EH (cell line): ENCODE measurements around the gene GJA4.
A peak's percentile ranks its signal among the peaks of the same experiment; 100 is the strongest.

ENCODE experiments used
- DNase-seq: peaks from one replicate; pipeline ENCODE4 v3.0.0-alpha.2; 2015; ENCODE audit warnings: low read depth

GJA4 gene

GRCh38 chr1:34792868-34793727 lies at the start of gene GJA4:
Gene GJA4 (plus strand): TSS chr1:34792999. CDS start chr1:34794214, 1,215 bp downstream.
- DNase-seq: no peak

DNA sequence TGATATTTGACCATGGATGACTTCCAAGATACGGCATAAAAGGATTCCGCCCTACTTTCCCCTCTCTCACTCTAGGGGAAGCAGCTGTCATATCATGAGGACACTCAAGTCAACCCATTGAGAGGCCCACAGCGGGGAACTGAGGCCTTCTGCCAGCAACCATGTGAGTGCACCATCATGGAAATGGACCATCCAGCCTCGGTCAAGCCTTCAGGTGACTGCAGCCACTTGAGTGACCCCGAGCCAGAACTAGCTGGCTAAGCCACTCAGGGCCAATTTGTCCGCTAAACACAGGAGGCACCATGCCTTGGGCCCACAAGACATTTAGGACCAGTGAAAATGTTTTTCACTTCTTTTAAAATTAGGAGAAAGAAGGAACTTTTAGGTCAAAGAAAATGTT lies 49.0 kb upstream of the GJA4 start:
- no peak for DNase-seq

- no peak for DNase-seq
Observed at GRCh38 chr1:34744851-34745250, 47.9 kb upstream of the GJA4 start.

DNA sequence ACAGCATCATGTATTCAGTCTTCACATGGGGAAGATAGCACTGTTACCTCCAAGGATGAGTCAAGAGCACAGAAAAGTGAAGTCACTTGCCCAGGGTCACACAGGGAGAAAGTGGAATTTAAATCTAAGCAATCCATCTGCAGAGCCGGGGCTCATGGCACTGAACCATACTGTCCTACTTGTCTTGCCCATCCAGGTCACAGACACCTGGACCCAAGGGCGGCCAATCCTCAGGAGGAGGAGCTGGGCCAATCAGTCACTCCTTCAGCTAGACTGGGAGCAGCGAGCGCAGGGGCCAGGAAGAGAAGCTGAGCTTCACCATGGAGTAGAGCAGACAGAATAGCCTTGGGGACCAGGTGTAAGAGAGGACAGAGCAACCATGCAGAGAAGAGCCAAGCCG lies 47.1 kb upstream of the GJA4 start:
- DNase-seq: no peak

DNA sequence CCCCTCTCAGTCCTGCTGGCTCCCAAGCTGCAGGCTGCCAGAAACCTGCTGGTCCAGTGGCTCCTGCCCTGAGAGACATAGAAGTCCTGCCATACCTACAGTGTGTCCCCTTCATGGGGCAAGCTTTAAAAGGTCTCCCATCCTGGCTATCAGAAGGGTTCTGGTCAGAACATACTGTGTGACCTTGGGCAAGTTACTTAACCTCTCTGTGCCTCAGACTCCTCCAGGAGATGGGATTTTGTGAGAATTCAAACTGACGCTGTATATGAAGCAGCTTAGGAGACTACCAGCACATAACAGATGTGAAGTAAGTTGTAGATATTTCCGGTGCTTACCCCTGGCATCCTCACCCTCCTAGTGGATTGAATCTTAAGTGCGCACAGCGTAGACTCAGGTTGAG lies 46.7 kb upstream of the GJA4 start:
- no peak for DNase-seq

- no peak for DNase-seq
Observed at GRCh38 chr1:34746785-34747637, 45.8 kb upstream of the GJA4 start.

- no peak for DNase-seq
Observed at GRCh38 chr1:34747638-34747941, 45.2 kb upstream of the GJA4 start.

DNA sequence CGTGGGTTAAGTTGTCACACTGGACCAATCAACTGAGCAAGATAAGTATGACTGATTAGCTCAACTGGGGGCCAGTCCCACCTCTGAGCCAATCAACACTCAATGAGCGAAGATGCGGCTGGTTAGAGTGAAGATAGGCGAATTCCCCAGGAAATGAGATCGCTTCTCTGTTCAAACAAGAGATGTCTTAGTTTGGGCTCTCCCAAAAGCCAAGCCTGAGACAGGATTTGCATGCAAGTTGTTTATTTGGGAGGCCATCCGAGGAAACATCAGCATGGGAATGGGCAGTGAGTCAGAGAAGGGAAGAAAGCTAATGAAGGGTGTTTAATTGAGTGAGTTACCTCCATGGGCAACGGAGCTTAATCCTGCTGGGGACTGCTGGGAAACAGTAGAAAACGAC lies 42.8 kb upstream of the GJA4 start:
- no peak for DNase-seq

DNA sequence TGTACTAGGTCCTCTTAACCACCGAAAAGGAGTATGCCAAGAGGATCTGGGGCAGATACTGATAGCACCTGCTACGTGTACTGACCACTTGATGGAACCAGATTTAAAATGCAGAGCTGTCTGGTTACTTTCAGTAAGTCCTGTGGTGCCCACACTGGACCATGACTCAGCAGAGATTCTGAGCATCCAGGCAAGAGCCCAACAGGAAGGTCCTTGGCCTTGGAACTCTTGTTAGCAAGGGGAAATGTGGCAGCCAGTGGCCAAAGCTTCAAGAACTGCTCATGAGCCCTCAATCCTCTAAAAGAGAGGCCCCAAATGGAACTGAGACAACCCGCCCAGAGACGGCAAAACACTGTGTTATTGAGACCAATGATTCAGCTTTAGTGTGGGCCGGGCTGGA lies 42.2 kb upstream of the GJA4 start:
- DNase-seq: no peak

DNA sequence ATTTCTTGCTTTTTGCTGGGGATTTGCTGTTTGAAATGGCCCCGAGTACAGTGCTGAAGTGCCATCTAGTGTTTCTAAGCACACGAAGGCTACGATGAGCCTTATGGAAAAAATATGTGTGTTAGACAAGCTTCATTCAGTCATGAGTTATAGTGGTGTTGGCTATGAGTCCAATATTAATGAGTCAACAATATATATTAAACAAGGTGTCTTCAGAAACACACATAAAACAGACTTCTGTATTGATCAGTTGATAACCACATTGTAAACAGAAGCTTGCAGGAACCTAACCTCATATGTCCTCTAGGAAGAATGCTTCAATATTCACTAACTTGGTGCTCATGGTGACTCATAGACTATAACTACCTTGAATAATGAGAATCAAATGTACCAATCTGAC lies 39.6 kb upstream of the GJA4 start:
- no peak for DNase-seq

DNA sequence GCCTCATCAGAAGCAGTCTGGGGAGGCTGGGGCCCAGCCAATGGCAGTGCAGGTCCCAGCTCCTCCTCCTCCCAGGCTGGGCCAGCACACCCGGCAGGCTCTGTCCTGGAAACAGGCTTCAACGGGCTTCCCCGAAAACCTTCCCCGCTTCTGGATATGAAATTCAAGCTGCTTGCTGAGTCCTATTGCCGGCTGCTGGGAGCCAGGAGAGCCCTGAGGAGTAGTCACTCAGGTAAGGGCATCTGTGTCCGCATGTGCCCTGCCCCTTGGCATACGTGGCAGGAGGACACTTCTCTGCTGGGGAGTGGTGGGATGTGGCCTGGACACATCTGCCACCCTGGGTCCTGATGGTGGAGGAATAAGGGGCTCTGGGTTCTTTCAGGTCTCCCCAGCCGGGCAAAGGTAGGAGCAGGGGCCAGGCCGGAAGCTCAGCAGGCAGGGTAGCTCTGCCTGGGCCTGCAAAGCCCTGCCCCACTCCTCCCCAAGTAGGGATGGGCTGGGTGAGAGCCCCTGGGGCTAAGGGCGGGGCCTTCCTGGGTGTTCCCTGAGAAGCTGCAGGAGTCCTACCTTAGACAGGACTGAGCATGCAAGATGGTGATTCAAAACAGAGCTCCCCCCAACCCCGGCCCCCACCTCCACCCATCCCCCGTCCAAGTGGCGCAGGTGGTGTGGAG lies 37.7 kb upstream of the GJA4 start, which contains the start of gene GJB5:
Gene GJB5 (plus strand): TSS at position 84 of the 674 bp plus-strand sequence. CDS start 2,284 bp downstream, outside the sequence.
- no peak for DNase-seq

- no peak for DNase-seq
Observed at GRCh38 chr1:34755961-34756360, 36.8 kb upstream of the GJA4 start.

DNA sequence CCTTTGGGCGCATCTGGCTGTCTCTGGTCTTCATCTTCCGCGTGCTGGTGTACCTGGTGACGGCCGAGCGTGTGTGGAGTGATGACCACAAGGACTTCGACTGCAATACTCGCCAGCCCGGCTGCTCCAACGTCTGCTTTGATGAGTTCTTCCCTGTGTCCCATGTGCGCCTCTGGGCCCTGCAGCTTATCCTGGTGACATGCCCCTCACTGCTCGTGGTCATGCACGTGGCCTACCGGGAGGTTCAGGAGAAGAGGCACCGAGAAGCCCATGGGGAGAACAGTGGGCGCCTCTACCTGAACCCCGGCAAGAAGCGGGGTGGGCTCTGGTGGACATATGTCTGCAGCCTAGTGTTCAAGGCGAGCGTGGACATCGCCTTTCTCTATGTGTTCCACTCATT lies 35.4 kb upstream of the GJA4 start:
- DNase-seq: no peak

DNA sequence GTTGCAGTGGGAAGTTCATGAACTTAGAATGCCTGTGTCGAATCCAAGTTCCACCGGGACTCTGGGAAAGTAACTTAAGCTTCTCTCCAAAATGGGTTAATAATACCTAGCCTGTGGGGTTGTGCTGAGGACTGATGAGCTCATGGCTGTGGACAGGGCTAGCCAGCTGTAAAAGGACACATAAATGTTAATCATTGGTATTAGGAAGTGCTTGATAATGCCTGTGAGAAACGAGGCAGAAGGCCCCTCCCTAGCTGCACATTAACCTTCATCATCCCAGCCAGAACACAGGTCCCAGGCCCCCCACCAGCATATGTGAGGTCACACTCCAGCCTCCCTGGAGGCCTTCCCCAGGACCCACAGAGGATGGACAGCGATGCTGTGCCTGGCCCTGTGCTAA lies 34.0 kb upstream of the GJA4 start:
- no peak for DNase-seq

GRCh38 chr1:34759503-34760357 lies 33.1 kb upstream of the GJA4 start, which contains the start of gene GJB4:
Gene GJB4 (plus strand): TSS chr1:34759740. CDS start chr1:34761255, 1,515 bp downstream.
- no peak for DNase-seq

- no peak for DNase-seq
Observed at GRCh38 chr1:34761176-34761761, 31.5 kb upstream of the GJA4 start.

- no peak for DNase-seq
Observed at GRCh38 chr1:34761776-34762307, 31.0 kb upstream of the GJA4 start.

DNA sequence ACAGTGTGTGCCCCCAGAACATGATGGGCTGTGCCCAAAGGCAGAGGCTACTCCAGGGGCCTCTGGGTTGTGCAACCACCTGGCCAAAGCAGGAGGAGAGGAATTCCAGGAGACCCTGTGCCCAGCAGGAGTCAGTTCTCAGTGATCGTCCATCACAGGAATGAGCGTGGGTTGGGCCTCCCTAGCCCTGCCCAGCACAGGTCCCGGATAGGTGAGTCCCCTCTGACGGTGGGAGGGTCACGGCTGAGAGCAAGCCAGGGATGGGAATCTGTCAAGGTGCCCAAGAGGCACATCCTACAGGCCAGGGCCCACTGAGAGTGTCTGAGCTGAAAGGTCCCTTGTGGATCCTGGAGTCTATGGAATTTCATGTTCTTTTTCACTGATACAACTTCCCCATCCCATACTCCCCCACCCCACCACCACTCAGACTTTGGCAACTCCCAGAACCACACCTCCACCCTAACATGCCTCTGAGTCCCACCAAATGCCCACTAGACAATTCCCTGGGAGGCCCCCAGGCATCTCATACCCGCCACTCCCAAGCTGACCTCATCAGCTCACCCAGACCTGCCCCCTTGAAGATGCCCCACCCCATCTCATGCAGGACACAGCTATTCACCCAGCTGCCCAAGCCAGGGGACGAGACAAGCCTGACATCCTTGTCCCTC lies 30.2 kb upstream of the GJA4 start:
- DNase-seq: no peak

DNA sequence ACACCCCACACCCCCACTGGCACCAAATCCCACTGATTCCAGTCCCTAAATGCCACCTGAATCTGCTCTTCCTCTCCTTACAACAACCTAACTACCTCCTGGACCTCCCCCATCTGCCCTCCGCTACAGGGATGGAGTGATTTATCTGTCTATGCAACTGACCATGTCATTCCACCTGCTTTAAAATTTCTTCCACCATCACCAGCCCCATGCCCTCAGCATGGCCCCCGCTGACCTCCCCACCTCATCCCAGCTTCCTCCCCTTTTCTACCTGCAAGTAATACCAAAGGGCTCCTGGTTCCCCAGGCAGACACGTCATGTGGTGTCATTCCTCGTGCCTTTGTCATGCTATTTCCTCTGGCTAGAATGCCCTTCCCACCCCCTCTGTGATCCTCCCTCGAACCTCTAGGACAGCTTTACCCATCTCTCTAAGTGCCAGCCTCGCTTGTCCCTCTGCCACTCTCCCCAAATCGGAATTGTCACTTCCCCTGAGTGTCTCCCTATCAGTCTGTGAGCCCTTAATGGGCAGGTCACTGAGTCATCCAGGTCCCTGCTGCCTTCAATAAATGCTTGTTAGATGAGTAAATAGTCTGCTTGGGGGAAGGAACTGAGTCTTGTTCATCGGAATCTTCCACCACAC lies 29.5 kb upstream of the GJA4 start:
- DNase-seq: peak; percentile 50

DNA sequence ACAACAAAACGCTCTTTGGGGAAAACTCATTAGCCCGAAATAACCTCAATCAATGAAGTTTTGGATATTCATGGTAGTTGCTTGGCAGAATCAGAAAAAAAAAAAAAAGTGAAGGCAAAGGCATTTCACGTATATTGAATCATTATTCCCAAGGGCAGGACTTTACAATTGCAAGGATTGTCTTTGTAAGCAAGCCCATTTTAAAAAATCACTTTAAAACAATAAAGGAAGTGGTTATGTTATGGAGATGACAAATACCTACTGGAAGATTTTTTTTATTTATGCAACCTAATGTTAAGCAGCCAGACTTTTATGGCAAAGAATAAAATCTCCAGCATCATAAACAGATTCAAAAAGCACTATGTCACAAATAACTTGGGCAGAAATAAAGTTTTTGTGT lies 23.9 kb upstream of the GJA4 start:
- DNase-seq: no peak
